Activated naive CD8-positive, alpha-beta T cell treated with anti-CD3 and anti-CD28 coated beads, Interleukin-2, amount 50 U/mL, for 24 hours (primary cell): ENCODE measurements around the gene RIC8B.

ENCODE experiments used
- ATAC-seq: fragments of 150-1000 bp; cut with Tn5 transposase; one replicate; pipeline ENCODE4 v1.10.0; 2021
- DNase-seq: peaks from one replicate; pipeline ENCODE4 v3.0.0; 2021
- H3K27ac Mint-ChIP-seq: one replicate; pipeline ENCODE4 v1.8.0; 2021; ENCODE audit warnings: mild to moderate bottlenecking, mixed read lengths
- H3K27me3 Mint-ChIP-seq: one replicate; pipeline ENCODE4 v1.8.0; 2021; ENCODE audit warnings: mixed read lengths
- H3K36me3 Mint-ChIP-seq: one replicate; pipeline ENCODE4 v1.8.0; 2021; ENCODE audit warnings: low read depth, mixed read lengths
- H3K4me1 Mint-ChIP-seq: one replicate; pipeline ENCODE4 v1.8.0; 2021; ENCODE audit warnings: mixed read lengths
- H3K4me3 Mint-ChIP-seq: one replicate; pipeline ENCODE4 v1.8.0; 2021; ENCODE audit warnings: mild to moderate bottlenecking, moderate library complexity, mixed read lengths
- H3K9me3 Mint-ChIP-seq: one replicate; pipeline ENCODE4 v1.8.0; 2021; ENCODE audit warnings: mixed read lengths

RIC8B gene

DNA sequence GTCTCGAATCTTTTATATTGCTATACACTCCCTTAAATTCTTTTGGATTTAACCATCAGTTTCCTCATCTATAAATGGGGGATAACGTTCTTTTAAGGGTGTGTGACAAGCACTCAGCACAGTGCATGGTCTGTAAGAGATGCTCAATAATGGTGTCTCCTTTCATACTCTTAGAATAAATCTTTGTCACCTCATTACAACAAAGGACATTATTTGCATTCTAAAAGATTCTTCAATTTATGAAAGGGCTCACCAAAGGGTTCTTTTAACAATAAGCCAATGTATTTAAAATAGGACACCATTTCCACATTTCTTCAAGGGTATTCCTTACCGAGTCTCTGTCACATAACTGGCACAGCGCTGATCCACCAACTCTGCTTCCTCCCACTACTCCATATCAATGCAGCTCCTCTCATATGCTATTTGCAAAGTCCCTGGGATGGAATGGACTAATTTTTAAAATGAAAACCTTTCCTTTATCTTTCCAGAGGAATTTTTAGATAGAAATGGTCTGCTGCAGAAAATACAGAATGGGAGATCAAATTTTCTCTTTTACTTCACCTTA, 29.2 kb upstream of the RIC8B start:
- Mint-ChIP-seq H3K4me3 (no peak overlapping the region), H3K4me1 (peaks cover 18% of the 10 kb centered on the region), H3K27me3 (no peaks in the 10 kb centered on the region), H3K27ac (no peak overlapping the region), H3K9me3 (no peaks in the 10 kb centered on the region), H3K36me3 (no peaks in the 10 kb centered on the region)
- no peak for ATAC-seq
- DNase-seq = no peak

DNA sequence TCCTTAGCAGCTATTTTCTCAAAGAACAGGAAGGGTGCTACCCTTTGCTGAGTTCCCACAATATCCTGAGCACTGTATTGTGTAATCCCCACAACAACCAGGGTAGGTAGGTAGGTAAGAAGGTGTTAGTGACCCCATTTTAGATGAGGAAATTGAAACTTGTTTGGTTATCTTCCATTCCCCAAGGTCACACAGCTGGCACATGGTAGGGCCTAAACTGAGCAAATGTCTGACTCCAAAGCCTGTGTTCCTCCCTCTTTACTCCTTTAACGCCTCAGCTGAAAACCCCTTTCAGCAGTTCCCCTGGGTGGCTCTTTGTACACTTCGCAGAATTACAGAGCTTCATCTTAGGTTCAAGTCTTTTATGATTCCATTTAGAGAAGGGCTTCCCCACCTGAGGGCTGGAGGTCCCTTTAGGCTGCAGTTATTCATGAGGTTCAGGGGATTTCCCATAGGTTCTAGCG, 26.5 kb upstream of the RIC8B start:
- H3K4me1 Mint-ChIP-seq = peaks cover 24% of the 10 kb centered on the region
- no peaks in the 10 kb centered on the region for H3K36me3 Mint-ChIP-seq
- H3K27me3 Mint-ChIP-seq = no peaks in the 10 kb centered on the region
- peaks cover 4% of the 10 kb centered on the region for H3K9me3 Mint-ChIP-seq
- H3K4me3 Mint-ChIP-seq = peak overlapping the region; percentile 10
- DNase-seq (peak; percentile 10), ATAC-seq (peak; percentile 69)
- H3K27ac Mint-ChIP-seq = peak overlapping the region; percentile 84

DNA sequence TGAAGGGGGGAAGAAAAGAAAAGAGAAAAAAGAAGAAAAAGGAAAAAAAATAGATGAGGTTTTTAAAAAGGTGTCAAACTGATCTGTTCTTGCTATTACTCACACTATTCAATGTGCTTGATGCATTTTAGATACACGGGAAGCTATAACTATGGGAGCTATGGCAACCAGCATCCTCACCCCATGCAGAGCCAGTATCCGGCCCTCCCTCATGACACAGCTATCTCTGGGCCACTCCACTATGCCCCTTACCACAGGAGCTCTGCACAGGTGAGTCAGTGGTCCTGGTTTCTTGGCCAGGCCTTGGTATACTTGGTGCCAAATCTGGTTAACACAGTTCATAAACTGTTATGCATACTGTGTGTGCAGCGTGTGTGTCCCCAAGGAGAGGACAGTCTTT, 24.0 kb upstream of the RIC8B start:
- Mint-ChIP-seq H3K4me3 (no peak overlapping the region), H3K36me3 (no peaks in the 10 kb centered on the region), H3K27ac (no peak overlapping the region), H3K4me1 (peaks cover 37% of the 10 kb centered on the region), H3K9me3 (peaks cover 4% of the 10 kb centered on the region), H3K27me3 (no peaks in the 10 kb centered on the region)
- ATAC-seq (no peak), DNase-seq (no peak)

DNA sequence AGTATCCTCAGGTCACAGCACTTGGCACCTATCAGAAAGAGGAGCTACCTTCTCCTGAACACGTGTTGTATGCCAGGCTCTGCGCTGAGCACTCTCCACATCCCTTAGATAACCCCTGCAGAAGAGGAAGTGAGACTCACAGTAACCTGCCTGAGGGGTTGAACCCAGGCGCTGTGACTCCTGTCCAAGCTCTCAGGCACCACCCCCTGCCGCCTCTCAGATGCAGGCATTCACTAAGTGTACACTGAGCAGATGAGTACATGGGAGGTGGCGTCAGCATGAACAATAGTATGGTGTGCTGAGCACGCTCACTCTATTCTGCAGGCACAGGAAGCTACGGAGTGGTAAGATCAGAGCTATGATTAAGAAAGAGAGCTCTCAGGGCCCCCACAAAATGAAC, 21.0 kb upstream of the RIC8B start:
- Mint-ChIP-seq H3K36me3 (no peaks in the 10 kb centered on the region), H3K9me3 (peaks cover 4% of the 10 kb centered on the region), H3K4me1 (peaks cover 19% of the 10 kb centered on the region), H3K4me3 (no peak overlapping the region), H3K27me3 (no peaks in the 10 kb centered on the region), H3K27ac (peak overlapping the region; percentile 12)
- peak; percentile 55 for DNase-seq
- ATAC-seq = peak; percentile 98

DNA sequence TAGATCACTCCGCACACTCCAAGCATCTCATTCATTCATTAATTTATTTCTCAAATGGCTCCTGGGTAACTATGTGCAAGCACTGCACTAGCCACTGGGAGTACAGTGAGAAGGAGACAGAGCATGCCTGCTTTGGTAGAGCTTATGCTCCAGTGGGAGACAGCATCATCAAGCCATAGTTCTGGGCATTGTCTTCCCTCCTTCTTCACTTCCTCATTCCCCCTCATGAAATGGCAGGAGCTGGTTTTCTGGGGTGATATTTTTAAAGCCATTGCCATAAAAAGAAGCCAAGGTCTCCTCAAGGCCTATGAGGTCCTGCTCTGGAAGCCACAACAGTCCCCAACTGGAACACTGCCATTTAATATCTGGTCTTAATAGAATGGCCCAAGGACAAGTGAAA, 20.2 kb upstream of the RIC8B start:
- H3K27me3 Mint-ChIP-seq = no peaks in the 10 kb centered on the region
- H3K4me3 Mint-ChIP-seq = no peak overlapping the region
- no peak overlapping the region for H3K27ac Mint-ChIP-seq
- no peak for ATAC-seq
- peaks cover 4% of the 10 kb centered on the region for H3K9me3 Mint-ChIP-seq
- H3K36me3 Mint-ChIP-seq = no peaks in the 10 kb centered on the region
- DNase-seq = no peak
- H3K4me1 Mint-ChIP-seq = peaks cover 22% of the 10 kb centered on the region

DNA sequence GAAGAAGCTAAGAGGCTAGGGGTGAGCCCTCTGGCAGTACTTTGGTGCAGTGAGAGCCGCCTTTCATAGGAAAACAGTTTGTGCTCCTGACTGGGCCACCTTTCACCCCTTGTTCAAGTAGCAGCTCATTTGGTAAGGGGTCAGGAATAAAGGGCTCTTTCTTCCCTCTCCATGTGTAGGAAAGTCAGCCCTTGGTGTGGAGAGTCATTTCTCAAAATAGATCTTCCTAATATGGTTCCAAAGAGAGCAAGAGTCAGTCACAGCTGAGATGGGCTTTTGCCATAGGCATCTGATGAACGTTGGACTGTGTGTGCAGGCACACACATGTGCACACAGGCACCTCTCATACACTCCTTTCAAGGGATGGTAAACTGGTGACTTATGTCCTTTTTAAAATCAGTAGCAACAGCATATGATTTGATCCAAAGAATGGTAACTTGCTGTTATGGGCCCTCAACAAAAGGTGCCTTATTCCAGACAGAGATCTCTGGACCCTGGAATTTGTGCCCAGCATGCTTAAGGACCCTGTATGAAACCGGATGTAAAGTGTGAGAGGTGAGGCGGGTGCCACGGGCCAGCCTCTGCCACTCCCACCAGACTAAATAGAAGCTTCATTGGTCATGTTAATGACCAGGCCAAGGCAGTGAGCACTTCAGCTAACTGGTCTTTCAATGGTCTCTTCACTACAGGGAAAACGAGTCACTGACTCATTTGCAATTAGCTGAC, 16.7 kb upstream of the RIC8B start:
- peaks cover 35% of the 10 kb centered on the region for H3K4me1 Mint-ChIP-seq
- H3K27ac Mint-ChIP-seq = no peak overlapping the region
- H3K9me3 Mint-ChIP-seq = no peaks in the 10 kb centered on the region
- H3K4me3 Mint-ChIP-seq = no peak overlapping the region
- H3K27me3 Mint-ChIP-seq = no peaks in the 10 kb centered on the region
- DNase-seq = no peak
- H3K36me3 Mint-ChIP-seq = no peaks in the 10 kb centered on the region
- ATAC-seq = no peak

DNA sequence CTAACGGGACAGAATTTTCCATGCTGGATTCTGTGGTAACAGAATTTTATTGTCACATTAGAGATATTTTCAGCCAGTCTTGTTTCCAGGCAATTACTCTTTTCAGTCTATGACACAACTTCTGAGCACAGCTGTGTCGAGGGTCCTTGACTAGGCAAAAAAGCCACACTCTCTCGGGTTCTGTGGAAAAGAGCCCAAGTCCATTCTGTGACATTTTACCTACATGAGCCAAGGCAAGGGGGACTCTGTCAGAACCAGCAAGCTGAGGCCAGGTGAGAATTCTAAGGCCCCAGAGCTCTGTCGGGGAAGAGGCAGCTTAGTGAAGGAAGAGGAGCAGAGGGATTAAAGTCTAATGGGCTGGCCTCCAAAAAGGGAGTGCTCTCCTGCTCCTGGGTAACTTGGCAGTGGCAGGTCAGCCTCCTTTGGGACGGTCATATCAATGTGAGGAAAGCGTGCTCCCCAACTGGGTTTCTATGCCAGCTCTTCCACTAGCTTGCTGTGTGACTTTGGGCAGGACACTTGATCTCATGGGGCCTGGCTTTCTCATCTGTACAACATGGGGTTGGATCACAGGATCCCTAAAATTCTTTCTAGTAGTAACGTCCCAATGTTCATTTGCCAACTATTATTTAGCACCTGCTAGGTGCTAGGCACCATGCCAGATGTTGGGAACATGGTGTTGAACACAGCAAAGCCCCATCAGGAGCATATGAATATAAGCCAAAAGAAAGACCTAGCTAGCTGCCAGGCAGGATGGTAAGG, 16.0 kb upstream of the RIC8B start:
- DNase-seq (no peak), ATAC-seq (no peak)
- Mint-ChIP-seq H3K36me3 (no peaks in the 10 kb centered on the region), H3K9me3 (no peaks in the 10 kb centered on the region), H3K4me3 (no peak overlapping the region), H3K27ac (no peak overlapping the region), H3K4me1 (peaks cover 28% of the 10 kb centered on the region), H3K27me3 (no peaks in the 10 kb centered on the region)

DNA sequence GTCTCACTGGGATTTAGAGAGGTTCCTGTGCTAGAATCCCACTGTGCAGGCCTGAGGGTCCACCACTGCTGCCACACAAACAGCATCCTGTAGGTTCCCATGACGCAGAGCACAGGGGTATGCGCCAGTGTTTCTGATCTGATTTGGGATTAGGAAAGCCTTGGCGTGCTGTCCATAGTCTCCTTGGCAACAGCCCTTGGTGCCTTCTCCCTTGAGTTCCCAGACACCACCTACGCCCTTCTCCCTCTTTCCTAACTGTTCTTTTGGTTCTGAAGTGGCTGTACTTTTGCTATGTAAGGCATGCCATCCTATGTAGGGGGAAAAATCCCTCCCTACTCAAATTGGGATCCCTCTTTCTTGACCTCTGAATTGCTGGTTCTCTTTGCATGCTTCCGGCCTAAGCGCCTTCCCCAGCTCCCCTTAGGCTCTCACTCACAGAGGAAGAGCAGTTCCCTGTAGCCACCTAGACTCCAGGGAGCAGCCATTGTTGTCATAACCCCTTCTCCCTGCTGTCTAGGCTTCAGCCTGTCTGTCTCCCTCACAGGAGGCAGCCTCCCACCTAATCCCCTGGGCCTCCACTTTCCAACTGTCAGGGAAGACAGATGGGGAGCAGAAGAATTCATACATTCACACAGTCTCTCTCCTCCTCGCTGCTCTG, 14.8 kb upstream of the RIC8B start:
- DNase-seq (no peak), ATAC-seq (no peak)
- Mint-ChIP-seq H3K4me3 (peak overlapping the region; percentile 16), H3K9me3 (no peaks in the 10 kb centered on the region), H3K4me1 (peaks cover 20% of the 10 kb centered on the region), H3K36me3 (no peaks in the 10 kb centered on the region), H3K27ac (peak overlapping the region; percentile 83), H3K27me3 (no peaks in the 10 kb centered on the region)

DNA sequence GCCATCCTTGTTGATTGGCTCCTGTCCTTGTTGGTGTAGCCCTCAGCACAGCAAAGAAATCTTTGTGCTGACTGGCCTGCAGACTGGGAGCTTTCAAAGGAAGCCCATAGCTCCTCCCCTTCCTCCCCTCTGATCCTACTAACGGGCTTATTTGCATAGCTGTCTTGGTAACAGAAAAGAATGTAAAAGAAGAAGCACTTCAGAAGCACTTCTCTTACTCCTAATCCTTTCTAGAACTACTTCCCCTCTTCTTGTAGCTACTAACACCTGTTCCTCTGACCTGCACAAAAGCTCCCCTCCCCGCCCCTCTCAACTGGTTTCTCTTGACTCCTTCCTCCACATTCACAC, 14.3 kb upstream of the RIC8B start:
- DNase-seq = no peak
- Mint-ChIP-seq H3K9me3 (no peaks in the 10 kb centered on the region), H3K27me3 (no peaks in the 10 kb centered on the region), H3K4me1 (peaks cover 20% of the 10 kb centered on the region), H3K27ac (peak overlapping the region; percentile 83), H3K4me3 (peak overlapping the region; percentile 16), H3K36me3 (no peaks in the 10 kb centered on the region)
- peak; percentile 42 for ATAC-seq

DNA sequence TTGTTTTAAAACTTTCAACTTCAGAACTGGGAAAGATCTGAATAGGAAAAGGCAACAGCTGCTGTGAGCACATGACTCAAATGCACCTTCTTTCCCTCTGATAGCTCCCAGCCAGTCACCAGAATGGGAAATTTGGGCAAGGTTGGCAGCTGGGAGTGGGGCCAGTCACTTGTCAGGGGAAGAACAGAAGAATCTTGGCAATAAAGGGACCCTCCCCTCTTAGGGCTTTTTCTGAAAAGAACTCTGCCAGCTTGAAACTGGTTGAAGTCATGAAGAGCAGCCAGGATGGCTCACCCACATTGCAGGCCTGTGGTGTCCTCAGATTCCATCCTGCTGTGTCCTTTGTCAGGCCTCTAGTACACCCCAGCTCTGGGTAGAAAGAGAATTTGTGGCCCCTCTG, 10.3 kb upstream of the RIC8B start:
- ATAC-seq (no peak), DNase-seq (no peak)
- no peak overlapping the region for H3K4me3 Mint-ChIP-seq
- H3K4me1 Mint-ChIP-seq = peaks cover 40% of the 10 kb centered on the region
- H3K27me3 Mint-ChIP-seq = no peaks in the 10 kb centered on the region
- peaks cover 2% of the 10 kb centered on the region for H3K36me3 Mint-ChIP-seq
- no peak overlapping the region for H3K27ac Mint-ChIP-seq
- H3K9me3 Mint-ChIP-seq = no peaks in the 10 kb centered on the region

DNA sequence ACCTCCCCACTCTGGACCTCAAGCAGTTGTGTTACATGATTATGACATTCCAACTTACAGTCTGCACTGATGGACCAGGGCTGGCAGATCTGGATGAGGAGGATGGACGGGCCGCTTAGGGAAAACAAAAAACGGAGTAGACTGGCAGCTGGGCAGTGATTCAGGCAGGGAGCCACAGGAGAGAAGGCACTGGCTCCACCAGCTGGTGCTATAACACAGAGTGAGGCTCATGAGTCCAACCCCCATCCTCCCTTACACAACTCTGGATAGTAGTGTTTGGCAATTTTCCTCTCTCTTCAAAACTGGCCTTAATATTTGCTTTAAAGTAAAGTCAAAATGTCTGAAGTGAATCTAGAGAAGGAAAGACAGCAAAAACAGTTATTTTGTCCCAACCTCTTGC, 9.7 kb upstream of the RIC8B start:
- Mint-ChIP-seq H3K36me3 (peaks cover 2% of the 10 kb centered on the region), H3K9me3 (no peaks in the 10 kb centered on the region)

DNA sequence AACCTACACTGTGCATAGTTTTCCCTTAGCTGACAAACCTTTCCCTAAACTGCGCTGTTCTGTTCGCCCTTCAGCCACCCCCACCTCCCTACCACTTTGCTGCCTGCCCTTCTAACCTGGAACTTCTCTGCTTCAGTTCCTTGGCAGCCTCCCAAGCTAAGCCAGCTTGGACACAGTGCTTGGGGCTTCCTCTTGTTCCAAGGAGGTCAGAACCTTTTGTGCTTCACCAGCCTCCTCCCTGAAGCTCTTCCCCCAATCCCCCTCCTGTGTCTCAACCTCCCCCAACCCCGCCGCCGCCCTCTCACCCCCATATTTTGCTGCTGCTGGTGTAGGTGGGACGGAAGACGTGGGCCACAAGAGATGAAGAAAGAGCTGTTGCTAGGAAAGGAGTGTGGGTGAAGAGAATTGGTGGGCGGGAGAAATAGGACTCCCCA, 8.1 kb upstream of the RIC8B start:
- no peaks in the 10 kb centered on the region for H3K9me3 Mint-ChIP-seq
- ATAC-seq (no peak), DNase-seq (no peak)
- peaks cover 2% of the 10 kb centered on the region for H3K36me3 Mint-ChIP-seq
- peak overlapping the region; percentile 12 for H3K27ac Mint-ChIP-seq
- H3K4me1 Mint-ChIP-seq = peaks cover 25% of the 10 kb centered on the region
- peak overlapping the region; percentile 7 for H3K4me3 Mint-ChIP-seq
- H3K27me3 Mint-ChIP-seq = no peaks in the 10 kb centered on the region

More for the DNA sequence above, 9.7 kb upstream of the RIC8B start:
- H3K4me3 Mint-ChIP-seq = no peak overlapping the region
- peaks cover 38% of the 10 kb centered on the region for H3K4me1 Mint-ChIP-seq
- DNase-seq = no peak
- no peaks in the 10 kb centered on the region for H3K27me3 Mint-ChIP-seq
- ATAC-seq = no peak
- H3K27ac Mint-ChIP-seq = no peak overlapping the region

DNA sequence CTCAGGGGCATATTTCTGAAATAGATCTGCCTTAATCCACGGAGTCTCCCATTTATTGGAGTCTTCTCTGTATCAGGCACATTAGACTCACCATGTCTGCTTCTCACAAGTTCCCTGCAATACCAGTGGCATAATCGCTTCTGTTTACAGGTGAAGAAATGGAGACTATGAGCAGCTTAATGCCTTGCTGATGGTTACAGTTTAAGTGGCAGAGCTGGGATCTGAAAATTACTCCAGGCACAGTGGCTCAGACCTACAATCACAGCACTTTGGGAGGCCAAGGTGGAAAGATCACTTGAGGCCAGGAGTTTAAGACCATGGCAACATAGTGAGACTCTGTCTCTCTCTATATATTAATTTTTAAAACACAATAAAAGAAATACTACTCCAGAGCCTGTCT, 7.3 kb upstream of the RIC8B start:
- no peak for DNase-seq
- Mint-ChIP-seq H3K27me3 (no peaks in the 10 kb centered on the region), H3K9me3 (no peaks in the 10 kb centered on the region), H3K4me3 (peak overlapping the region; percentile 7), H3K27ac (no peak overlapping the region), H3K4me1 (peaks cover 25% of the 10 kb centered on the region), H3K36me3 (peaks cover 2% of the 10 kb centered on the region)
- no peak for ATAC-seq

DNA sequence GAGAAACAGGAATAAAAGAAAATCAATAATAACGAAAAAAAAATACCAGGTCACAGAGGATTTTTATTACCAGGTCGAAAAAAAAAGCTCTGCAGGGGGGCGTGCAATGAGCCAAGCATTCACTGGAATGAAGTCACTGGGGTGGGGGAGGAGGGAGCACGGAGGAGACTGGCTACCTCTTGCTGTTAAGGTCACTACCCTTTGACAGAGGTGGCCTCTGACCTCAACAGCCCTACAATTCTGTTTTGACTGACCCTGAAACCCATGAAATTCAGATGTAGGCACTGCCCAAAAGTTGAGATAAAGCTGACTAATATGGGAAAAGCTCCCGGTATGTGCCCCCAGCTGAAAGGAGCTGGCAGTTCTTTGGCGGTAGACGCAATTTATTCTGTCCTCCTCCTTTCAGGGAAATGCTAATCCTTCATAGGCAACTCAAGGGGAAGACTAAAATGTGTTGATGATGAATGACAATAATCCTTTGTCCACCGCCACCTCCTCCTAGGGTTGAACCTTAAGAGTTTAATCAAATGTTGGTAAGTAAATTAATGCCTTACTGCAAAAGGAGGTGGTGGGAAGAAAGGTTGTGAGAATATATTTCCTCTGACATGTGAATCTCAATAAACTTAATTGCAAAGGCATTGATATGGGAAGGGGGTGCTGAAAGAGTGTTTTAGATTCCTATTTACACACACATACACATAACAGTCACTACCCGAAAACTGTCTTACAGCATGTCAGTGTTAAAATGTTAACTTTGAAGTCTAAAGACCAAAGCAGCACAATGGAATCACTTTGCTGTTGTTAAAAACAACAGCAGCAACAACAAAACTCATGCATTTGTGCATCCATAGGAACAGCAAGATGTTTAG, 6.3 kb upstream of the RIC8B start:
- Mint-ChIP-seq H3K27me3 (no peaks in the 10 kb centered on the region), H3K4me1 (peaks cover 25% of the 10 kb centered on the region), H3K27ac (no peak overlapping the region), H3K9me3 (no peaks in the 10 kb centered on the region), H3K36me3 (peaks cover 2% of the 10 kb centered on the region), H3K4me3 (no peak overlapping the region)
- DNase-seq (no peak), ATAC-seq (no peak)
